Measurements from ENCODE around the gene MNT.
A peak's percentile ranks its signal among the peaks of the same experiment; 100 is the strongest.

GRCh38 chr17:2421315-2422147 lies 20.7 kb upstream of the MNT start:
- TF ChIP-seq CTCF (IDR thresholded peaks at IDR 0.05) = peak in 3 of 5 experiments; percentile 8 to 19 (median 11)
- TF ChIP-seq POLR2AphosphoS5 (IDR thresholded peaks at IDR 0.05) = peak in 1 of 3 donors; percentile 4

All from transverse colon (tissue), 4 donors.